ENCODE measurements around the gene MBD3.
A peak's percentile ranks its signal among the peaks of the same experiment; 100 is the strongest.

MBD3 gene

DNA sequence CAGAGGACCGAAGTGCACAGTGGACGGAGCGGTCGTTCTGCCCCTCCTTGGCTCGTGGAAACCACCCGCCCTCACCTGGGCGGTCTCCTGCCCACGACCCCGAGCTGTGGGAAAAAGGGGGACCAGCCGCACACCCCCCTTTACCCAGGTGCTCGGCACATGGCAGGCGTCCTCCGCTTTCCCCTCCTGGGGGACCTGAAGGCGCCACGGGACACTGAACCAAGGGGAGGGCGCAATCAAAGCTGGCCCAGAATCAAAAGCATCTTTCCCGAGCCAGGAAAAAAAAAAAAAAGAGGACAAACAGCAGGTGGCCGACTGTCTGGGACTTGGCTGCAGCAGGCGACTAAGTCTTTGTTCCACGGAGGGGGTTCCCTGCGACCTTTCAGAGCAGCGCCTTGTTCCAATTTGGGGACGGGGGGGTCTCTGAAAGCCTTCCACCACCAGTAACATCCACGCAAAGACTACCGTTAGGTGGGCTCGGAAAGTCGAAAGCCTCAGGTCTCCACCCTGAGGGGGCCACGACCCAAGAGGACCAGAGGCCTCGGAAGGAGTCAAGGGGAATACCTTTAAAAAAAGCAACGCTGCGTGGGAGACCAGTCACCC lies 1.1 kb downstream of the MBD3 start:
- Histone ChIP-seq H3K27ac (peak overlapping the region; percentile 94), H3K36me3 (peaks cover 15% of the 10 kb centered on the region), H3K4me1 (ENCODE audit: control insufficient read depth in 1 of 2, insufficient read depth in 1 of 2, low read depth in 1 of 2, low read length in 1 of 2) (peaks cover 22% of the 10 kb centered on the region in 2 experiments), H3K9me3 (no peaks in the 10 kb centered on the region), H3K4me3 (ENCODE audit: low read depth in 1 of 2, low read length in 1 of 2) (peak overlapping the region; percentile 75 to 76), H3K27me3 (no peaks in the 10 kb centered on the region)
- TF ChIP-seq, protein P1, sequence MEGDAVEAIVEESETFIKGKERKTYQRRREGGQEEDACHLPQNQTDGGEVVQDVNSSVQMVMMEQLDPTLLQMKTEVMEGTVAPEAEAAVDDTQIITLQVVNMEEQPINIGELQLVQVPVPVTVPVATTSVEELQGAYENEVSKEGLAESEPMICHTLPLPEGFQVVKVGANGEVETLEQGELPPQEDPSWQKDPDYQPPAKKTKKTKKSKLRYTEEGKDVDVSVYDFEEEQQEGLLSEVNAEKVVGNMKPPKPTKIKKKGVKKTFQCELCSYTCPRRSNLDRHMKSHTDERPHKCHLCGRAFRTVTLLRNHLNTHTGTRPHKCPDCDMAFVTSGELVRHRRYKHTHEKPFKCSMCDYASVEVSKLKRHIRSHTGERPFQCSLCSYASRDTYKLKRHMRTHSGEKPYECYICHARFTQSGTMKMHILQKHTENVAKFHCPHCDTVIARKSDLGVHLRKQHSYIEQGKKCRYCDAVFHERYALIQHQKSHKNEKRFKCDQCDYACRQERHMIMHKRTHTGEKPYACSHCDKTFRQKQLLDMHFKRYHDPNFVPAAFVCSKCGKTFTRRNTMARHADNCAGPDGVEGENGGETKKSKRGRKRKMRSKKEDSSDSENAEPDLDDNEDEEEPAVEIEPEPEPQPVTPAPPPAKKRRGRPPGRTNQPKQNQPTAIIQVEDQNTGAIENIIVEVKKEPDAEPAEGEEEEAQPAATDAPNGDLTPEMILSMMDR (IDR thresholded peaks at IDR 0.05), result no peak

DNA sequence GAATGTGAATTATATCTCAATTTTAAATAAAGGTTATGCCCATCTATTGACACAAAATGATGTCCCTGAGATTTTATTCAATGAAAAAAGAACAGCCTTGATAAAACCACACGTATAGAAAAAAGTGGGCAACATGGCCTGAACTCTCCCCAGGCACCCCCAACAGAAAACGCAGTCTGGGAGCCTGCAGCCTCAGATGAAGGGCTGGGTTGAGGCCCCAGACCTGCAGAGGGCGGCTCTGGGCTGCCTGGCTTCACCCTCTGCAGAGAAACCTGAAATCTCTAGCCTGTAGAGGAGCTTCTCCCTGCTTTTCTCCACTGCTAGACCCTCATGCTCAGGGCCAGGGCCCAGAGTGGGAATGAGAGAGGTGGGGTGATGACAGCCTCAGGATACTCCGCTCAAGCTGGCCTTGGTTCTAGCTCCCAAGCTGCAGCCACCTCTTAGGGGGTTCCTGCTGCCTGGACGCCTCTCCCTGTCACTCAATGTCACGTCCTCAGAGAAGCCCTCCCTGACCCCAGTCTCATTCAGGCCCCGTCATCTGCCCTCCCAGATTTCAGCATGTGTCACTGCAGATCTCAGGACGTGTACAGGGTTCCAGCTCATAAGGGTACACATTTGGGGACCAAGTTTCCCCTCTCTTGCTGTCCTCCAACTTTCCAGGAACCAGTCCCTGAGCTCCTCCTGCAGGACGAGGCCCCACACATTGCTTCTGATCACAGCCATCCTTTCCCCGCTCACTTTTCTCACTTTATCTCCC lies 1.8 kb downstream of the MBD3 start:
- H3K27me3 ChIP-seq, result no peaks in the 10 kb centered on the region
- TF ChIP-seq, protein P1 (IDR thresholded peaks at IDR 0.05), result no peak
- peaks cover 22% of the 10 kb centered on the region in 2 experiments for H3K4me1 ChIP-seq (ENCODE audit: control insufficient read depth in 1 of 2, insufficient read depth in 1 of 2, low read depth in 1 of 2, low read length in 1 of 2)
- H3K27ac ChIP-seq, result no peak overlapping the region
- H3K9me3 ChIP-seq, result no peaks in the 10 kb centered on the region
- H3K36me3 ChIP-seq, result peaks cover 9% of the 10 kb centered on the region
- H3K4me3 ChIP-seq (ENCODE audit: low read depth in 1 of 2, low read length in 1 of 2), result peak overlapping the region in 1 of 2 experiments; percentile 75

DNA sequence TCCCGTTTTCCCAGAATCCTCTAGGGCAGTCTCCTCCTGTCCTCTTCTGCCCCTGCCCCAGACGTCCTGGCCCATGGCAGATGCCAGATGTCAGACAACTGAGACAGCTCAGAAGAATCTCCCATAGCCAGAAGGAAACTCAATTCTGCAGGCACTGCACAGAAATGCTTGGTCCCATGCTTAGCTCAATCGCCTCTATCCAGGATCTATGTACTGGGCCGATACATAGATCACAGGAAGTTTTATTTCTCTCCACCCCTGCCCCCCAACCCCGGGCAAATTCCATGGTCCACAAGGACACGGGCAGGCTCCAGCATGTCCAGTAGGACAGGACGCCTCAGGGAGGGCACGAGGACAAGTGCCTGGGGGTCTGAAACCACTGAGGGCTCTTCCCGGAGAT lies 4.8 kb downstream of the MBD3 start:
- H3K27ac ChIP-seq, result no peak overlapping the region
- H3K27me3 ChIP-seq, result no peaks in the 10 kb centered on the region
- TF ChIP-seq, protein P1 (IDR thresholded peaks at IDR 0.05), result no peak
- H3K4me3 ChIP-seq (ENCODE audit: low read depth in 1 of 2, low read length in 1 of 2), result no peak overlapping the region
- H3K9me3 ChIP-seq, result no peaks in the 10 kb centered on the region
- peaks cover 10% of the 10 kb centered on the region for H3K36me3 ChIP-seq
- H3K4me1 ChIP-seq (ENCODE audit: control insufficient read depth in 1 of 2, insufficient read depth in 1 of 2, low read depth in 1 of 2, low read length in 1 of 2), result peaks cover 16 to 17% of the 10 kb centered on the region in 2 experiments

DNA sequence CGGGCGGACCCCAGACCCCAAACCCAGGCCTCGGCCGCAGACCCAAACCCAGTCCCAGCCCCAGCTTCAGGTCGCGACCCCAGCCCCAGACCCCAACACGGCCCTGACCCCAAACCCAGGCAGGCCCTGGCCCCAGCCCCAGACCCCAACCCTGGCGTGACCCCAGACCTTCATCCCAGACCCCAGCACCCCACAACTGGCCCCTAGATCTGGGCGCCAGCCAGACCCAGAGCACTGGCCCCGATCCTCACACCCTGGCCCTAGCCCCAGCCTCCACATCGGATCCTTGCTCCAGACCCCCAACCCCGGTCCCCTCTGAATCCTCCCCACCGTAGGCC lies 7.5 kb downstream of the MBD3 start:
- peaks cover 35% of the 10 kb centered on the region for H3K36me3 ChIP-seq
- no peak overlapping the region for H3K27ac ChIP-seq
- no peaks in the 10 kb centered on the region for H3K27me3 ChIP-seq
- H3K4me1 ChIP-seq (ENCODE audit: control insufficient read depth in 1 of 2, insufficient read depth in 1 of 2, low read depth in 1 of 2, low read length in 1 of 2), result no peaks in the 10 kb centered on the region
- H3K4me3 ChIP-seq (ENCODE audit: low read depth in 1 of 2, low read length in 1 of 2), result no peak overlapping the region
- H3K9me3 ChIP-seq, result no peaks in the 10 kb centered on the region
- TF ChIP-seq, protein P1 (IDR thresholded peaks at IDR 0.05), result no peak

DNA sequence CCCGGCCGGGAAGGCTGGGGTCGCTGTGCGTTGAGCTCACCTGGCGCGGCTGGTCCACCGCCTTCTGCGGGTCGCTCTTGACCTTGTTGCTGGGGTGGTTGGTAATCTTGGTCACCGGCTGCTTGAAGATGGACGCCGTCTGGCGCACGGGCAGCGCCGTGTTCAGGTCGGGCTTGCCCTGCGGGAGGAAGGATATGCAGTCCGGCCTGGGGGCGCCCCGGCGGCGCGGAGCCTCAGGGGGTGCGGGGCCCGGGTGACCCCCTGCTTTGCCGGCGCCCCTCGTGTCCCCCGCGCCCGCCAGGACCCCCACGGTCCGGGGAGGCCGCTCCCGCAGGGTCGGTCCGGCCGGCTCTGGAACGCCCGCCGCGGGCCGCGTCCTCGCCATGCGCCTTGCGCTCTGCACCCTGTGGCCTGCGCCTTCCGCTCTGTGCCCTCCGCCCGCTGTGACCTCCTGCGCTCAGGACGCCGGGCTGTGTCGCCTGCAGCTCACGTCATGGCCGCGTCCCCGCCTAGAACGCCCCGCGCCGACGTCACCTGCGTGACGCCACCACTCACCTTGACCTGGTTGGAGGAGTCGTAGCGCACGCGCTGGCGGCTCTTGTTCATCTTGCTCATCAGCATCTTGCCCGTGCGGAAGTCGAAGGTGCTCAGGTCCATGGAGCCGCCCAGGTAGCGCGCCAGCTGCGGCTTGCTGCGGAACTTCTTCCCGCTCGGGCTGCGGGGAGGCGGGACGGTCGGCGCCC lies 8.0 kb downstream of the MBD3 start:
- no peak overlapping the region for H3K27ac ChIP-seq
- peaks cover 41% of the 10 kb centered on the region for H3K36me3 ChIP-seq

More for the DNA sequence above, 8.0 kb downstream of the MBD3 start:
- H3K27me3 ChIP-seq, result no peaks in the 10 kb centered on the region
- no peaks in the 10 kb centered on the region for H3K9me3 ChIP-seq
- no peaks in the 10 kb centered on the region for H3K4me1 ChIP-seq (ENCODE audit: control insufficient read depth in 1 of 2, insufficient read depth in 1 of 2, low read depth in 1 of 2, low read length in 1 of 2)
- H3K4me3 ChIP-seq (ENCODE audit: low read depth in 1 of 2, low read length in 1 of 2), result no peak overlapping the region
- TF ChIP-seq, protein P1 (IDR thresholded peaks at IDR 0.05), result no peak

All from neutrophil (primary cell).